Omental fat pad (tissue), 4 donors: ENCODE results near the gene SOCS6. TPM values are rescaled to one million over a fixed set of nuclear protein-coding genes. Genes with fewer than 3 reads are reported as not detected.
A peak's percentile ranks its signal among the peaks of the same experiment; 100 is the strongest.
"Not testable (repeated sequence)": the region's sequence is repeated elsewhere in the genome, so short reads cannot be mapped to it uniquely, and the experiment has no call there.

Experiments used
- ATAC-seq: fragments of 150-250 bp; one replicate; pipeline ENCODE4 v1.9.1; 2016; ENCODE audit warnings: mild to moderate bottlenecking, moderate library complexity; ENCODE audit not compliant: low FRiP score
- DNase-seq: peaks from one replicate; pipeline ENCODE4 v3.0.0-alpha.2; 2019; ENCODE audit warnings: low spot score
- total RNA-seq, 4 donors: library from RNA; depleted of rRNA; stranded (reverse); fragments of >200 nt; gene quantifications; one replicate each; pipeline ENCODE4 v1.1.0, GENCODE V29; 2016
- TF ChIP-seq, protein P1 (sequence below), 3 donors: fragments of 450-650 bp; IDR thresholded peaks; one replicate each; pipeline ENCODE4 v1.5.1; 2016 to 2017; ENCODE audit warnings: antibody characterized with exemption in 3 of 3, mild to moderate bottlenecking in 3 of 3, moderate library complexity in 2 of 3

The SOCS6 gene
- total RNA-seq, 4 donors from 2014 or later, result 14.7 to 21.1 (median 16.7) TPM

DNA sequence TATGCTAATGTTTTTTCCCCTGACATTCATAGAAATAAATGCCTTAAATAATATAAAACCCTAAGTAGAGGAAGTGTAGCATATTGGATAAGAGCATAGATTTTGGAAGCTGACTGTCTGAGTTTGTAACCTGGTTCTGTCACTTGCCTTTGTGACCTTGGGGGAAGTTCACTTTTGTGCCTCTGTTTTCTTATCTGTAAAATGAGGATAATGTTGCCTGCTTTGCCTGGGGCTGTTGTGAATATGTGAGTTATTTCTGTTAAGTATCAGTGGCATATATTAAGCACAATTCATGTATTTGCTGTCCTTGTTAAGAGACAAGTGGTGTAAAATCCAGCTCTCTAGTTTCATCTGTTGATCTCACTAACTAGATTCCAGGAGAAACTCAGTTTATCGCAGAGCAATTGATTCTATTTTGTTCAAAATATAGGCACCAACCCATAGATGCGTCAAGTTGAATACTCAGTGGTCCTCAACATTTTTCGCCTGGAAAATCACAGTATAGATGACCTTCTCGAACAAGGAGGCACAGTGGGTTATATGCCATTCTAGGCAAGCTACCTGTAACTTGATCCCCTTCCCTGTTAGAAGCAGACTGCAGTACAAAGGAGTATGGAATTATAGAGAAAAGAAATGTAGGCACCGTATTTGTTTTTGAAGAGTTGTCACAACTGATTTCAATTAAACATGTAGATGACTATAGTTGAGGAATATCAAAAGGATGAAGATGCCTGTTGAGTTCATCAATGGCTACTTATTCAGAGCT lies 67.0 kb downstream of the SOCS6 start:
- DNase-seq, result no peak
- no peak for ATAC-seq
- TF ChIP-seq, protein P1, sequence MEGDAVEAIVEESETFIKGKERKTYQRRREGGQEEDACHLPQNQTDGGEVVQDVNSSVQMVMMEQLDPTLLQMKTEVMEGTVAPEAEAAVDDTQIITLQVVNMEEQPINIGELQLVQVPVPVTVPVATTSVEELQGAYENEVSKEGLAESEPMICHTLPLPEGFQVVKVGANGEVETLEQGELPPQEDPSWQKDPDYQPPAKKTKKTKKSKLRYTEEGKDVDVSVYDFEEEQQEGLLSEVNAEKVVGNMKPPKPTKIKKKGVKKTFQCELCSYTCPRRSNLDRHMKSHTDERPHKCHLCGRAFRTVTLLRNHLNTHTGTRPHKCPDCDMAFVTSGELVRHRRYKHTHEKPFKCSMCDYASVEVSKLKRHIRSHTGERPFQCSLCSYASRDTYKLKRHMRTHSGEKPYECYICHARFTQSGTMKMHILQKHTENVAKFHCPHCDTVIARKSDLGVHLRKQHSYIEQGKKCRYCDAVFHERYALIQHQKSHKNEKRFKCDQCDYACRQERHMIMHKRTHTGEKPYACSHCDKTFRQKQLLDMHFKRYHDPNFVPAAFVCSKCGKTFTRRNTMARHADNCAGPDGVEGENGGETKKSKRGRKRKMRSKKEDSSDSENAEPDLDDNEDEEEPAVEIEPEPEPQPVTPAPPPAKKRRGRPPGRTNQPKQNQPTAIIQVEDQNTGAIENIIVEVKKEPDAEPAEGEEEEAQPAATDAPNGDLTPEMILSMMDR (IDR thresholded peaks at IDR 0.05), result no peak

DNA sequence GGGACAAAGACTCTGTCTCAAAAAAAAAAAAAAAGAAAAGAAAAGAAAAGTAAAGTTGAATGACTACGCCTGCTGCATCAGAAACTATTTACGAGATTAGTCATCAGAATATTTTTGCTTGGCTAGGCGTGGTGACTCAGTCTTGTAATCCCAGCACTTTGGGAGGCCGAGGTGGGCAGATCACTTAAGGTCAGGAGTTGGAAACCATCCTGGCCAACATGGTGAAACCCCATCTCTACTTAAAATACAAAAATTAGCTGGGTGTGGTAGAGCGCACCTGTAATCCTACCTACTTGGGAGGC lies 69.2 kb downstream of the SOCS6 start:
- ATAC-seq, result peak; percentile 59
- DNase-seq, result not testable (repeated sequence)

DNA sequence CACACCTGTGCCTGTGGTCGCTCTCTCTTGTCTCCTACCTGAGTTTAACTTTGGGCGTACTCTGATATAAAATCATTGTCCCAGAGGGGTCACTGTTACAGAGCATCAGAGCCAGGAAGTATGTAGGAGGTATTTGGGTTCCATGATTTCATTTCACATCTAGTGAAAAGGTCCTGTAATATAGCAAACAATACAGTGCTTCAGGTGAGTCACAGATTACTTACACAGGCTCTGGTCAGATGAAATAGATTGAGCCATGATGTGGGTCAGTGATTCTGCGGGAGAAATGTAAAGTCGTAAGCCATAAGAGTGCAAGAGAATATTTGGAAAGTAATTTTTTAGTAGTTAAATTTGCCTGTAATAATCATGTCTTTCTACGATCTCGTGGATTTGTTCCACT lies 70.2 kb downstream of the SOCS6 start:
- TF ChIP-seq, protein P1 (IDR thresholded peaks at IDR 0.05), result no peak
- DNase-seq, result no peak
- no peak for ATAC-seq

DNA sequence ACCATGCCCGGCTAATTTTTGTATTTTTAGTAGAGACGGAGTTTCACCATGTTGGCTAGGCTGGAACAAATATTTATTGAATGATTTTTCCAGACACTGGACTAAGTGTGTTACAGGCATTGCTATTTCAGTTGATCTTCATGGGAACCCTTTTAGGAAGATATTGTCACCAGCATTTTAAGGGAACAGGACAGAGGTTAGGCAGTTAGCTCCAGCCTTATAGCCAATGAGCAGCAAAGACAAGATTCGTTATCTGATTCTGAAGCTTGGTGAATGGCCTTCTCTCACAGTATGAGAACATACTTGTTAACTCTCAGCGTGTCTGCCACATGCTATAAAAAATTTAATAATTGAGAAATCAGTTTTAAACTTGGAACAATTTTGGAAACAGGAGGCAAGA lies 73.4 kb downstream of the SOCS6 start:
- no peak for DNase-seq
- TF ChIP-seq, protein P1 (IDR thresholded peaks at IDR 0.05), result no peak
- ATAC-seq, result no peak

DNA sequence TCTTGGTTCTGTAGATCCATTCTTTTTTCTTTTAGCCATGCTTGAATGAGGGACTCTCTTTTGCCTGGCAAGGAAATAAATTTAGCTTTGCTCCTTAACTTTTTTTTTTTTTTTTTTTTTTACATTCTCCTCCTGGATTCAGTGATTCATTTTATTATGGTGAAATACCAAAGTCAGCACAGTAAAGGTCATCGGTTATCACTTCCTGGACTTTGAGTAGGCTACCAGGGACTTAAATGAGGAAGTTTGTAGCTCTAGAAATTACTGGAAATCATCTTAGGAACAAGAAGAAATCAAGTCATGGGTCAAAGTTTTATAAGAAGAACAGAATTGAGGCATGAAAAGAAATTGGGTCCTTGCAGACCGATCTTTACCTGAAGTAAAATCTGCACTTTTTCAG lies 75.0 kb downstream of the SOCS6 start:
- DNase-seq, result no peak
- ATAC-seq, result peak; percentile 82
- TF ChIP-seq, protein P1 (IDR thresholded peaks at IDR 0.05), result no peak

DNA sequence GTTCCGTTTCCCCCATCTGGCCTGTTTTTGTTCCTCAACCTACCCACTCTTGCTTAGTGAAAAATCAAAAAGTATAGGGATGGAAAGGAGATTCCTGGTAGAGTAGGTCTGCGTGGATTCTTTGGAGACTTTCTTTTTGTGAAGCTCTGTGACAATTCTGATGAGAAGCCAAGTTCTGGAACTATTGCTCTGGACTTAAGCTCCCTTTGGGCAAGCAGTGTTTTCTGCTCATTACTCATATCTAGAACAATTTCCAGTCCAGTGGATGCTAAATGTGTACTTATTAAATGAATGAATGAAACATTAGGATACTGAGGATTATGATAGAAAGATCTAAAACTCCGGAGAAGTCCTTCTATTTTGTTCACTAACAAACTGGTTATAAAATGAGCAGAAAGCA lies 76.5 kb downstream of the SOCS6 start:
- TF ChIP-seq, protein P1 (IDR thresholded peaks at IDR 0.05), result no peak
- no peak for DNase-seq
- no peak for ATAC-seq

DNA sequence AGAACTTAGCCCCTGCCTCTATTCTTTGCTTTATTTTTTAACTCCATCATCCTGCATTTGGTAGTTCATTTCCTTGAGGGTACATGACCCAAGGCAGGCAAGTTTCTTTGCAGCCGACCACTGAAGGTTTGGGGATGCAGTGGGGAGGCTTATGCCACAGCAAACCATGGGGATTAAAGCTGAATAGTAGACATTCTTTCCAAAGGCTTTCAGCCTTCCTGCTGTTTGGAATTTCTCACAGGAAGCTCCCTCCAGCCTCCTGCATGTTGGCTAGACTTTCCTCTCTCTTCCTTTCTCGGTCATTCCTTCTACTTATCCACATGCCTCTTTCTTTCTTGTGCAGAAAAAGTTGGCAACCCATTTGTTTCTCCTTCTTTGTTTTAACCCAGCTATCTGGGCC lies 77.3 kb downstream of the SOCS6 start:
- TF ChIP-seq, protein P1 (IDR thresholded peaks at IDR 0.05), result no peak
- ATAC-seq (no peak), DNase-seq (no peak)
